GM21360 (cell line): Measurements from ENCODE around the gene PGP.
"Not testable (repeated sequence)": the region's sequence is repeated elsewhere in the genome, so short reads cannot be mapped to it uniquely, and the experiment has no call there.

Source experiments
- ATAC-seq: cut with Tn5 transposase; IDR thresholded peaks from one replicate; pipeline ENCODE4 v1.9.1; 2021; ENCODE audit warnings: mild to moderate bottlenecking, moderate library complexity; ENCODE audit not compliant: unreplicated experiment

PGP gene, protein sequence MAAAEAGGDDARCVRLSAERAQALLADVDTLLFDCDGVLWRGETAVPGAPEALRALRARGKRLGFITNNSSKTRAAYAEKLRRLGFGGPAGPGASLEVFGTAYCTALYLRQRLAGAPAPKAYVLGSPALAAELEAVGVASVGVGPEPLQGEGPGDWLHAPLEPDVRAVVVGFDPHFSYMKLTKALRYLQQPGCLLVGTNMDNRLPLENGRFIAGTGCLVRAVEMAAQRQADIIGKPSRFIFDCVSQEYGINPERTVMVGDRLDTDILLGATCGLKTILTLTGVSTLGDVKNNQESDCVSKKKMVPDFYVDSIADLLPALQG

GRCh38 chr16:2214719-2214968, at the start of gene PGP:
Gene PGP, minus strand, starts transcription at chr16:2214840. Its CDS starts 63 bp downstream, at chr16:2214777.
- ATAC-seq: peak; percentile 75

DNA sequence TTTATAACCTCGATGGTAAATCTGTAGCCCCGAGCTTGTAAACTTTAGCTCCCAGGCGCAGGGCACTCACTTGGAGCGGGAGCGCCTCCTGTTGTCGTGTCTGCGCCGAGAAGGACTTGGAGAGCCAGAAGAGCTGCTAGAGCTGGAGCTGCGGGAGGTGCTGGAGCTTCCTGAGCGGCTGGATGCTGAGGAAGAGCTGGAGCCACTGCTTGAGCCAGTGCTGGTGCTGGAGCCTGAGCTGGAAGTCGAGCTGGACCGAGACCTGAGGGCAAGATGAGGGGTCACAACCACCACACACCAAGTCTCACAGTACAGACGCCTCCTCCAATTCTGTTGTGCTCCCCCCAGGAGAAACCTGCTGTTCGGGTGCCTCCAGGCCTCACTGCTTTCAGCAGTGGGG, 48.4 kb upstream of the PGP start:
- not testable (repeated sequence) for ATAC-seq

DNA sequence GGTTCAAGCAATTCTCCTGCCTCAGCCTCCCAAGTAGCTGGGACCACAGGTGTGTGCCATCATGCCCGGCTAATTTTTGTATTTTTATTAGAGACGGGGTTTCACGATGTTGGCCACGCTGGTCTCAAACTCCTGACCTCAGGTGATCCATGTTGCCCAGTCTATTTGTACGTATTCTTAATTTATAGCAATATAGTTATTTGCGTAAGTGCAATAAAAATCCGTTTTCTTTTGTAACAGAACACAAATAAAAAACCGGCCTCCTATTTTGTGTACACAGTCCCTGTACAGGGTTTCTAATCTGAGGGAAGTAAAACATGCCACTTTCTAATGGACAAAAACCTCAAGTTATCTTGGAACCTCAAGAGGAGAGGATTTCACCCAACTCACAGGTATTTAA, 45.6 kb upstream of the PGP start:
- ATAC-seq: no peak

- not testable (repeated sequence) for ATAC-seq
Observed at GRCh38 chr16:2258530-2258929, 43.9 kb upstream of the PGP start.

- no peak for ATAC-seq
Observed at GRCh38 chr16:2257726-2258125, 43.1 kb upstream of the PGP start.

DNA sequence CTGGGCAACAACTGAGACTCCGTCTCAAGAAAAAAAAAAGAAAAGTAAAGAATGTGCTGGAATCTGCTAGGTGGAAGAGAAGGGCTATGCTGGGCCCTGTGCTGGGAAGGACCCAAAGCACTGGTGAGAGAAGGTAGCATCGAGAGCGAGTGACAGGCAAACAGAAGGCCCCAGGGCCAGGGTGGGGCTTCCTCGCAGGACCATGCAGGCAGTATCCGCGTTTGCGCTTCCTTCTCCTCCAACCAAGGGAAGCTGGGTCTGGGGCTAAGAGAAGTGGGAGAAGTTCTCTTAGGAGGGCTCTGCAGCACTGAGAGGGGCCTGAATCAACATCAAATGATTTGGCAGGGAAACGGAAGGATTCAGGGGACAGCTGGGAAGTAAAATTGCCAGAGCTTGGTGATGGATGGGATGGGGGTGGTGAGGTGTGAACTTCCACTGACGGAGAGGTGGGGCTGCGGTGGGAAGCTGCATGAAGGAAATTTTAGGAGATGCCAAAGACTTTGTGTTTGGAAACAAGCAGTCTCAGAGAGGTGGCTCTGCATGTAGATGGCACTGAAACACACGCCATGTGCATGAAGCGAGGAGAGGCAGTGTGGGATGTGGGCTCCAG, 42.0 kb upstream of the PGP start:
- no peak for ATAC-seq

DNA sequence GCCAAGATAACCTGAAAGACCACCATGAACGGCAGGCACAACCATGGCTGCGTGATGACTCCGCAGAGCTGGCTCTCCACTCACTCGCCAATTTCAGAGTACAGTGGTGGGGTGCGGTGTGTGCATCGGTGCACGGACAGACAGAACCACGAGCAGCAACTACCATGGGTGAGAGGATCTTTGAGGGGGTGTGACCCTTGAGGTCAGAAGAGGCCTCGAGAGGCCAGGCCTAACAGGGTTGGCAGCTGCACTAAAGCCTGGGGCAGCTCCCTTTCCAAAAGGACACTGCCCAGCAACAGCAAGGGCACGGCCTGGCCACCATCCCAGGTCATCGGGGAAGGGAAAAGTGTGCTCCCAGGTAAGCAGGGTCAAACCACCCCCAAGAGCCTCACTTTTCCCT, 38.7 kb upstream of the PGP start:
- no peak for ATAC-seq

DNA sequence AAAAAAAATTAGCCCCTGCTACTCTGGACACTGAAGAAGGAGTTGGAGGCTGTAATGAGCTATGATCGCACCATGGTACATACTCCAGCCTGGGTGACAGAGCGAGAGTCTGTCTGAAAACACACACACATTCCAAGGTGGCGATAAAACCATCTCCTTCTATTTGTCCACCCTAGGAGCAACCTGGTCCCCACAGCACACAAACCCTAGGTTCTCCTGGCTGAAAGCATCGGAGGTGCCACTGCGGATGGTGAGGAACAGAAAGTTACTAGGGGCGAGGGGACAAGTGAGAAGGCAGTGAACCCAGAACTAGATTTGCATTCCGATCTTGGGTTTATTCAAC, 38.1 kb upstream of the PGP start:
- no peak for ATAC-seq

DNA sequence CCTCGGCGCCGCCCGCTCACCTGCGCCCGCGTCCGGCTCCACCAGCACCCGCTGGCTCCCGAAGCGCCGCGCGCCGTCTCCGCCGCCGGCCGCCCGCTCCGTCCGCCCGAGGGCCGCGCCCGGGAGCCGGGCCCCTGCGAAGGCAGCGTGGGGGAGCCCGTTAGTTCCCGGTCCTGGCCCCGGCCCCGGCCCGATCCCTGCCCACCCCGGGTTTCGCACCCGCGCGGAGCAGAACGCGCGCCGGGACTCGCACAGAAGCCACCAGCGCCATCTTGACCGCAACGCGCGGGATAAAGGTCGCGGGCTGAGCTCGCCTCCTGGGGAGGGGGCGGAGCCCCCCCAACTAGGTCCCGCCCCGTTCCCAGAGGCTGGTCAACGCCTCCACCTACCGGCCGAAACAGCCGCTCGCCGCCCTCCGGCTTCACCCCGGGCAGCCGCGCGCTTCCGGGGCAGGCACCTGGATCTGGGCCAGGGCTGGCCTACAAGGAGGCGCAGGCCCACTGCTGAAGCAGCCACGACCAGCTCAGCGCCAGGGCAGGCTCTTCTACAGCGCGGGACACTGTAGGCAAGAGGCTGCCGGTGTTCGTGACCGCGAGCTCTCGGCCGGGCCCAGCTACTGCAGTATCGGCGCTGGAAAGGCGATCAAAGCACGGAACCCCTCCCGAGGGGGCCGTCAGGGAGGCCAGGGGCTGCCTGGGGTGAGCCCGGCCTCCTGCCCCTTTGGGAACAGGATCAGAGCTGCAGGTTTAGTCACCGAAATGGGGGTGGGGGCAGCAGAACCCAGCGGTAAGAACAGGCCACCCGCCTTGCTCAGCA, 36.9 kb upstream of the PGP start, which contains the start of gene ECI1:
Gene ECI1 (minus strand): TSS at position 292 of the 816 bp plus-strand sequence. CDS start 21 bp downstream, at position 271.
- peak; percentile 88 for ATAC-seq

- no peak for ATAC-seq
Observed at GRCh38 chr16:2250652-2251295, 36.1 kb upstream of the PGP start.

DNA sequence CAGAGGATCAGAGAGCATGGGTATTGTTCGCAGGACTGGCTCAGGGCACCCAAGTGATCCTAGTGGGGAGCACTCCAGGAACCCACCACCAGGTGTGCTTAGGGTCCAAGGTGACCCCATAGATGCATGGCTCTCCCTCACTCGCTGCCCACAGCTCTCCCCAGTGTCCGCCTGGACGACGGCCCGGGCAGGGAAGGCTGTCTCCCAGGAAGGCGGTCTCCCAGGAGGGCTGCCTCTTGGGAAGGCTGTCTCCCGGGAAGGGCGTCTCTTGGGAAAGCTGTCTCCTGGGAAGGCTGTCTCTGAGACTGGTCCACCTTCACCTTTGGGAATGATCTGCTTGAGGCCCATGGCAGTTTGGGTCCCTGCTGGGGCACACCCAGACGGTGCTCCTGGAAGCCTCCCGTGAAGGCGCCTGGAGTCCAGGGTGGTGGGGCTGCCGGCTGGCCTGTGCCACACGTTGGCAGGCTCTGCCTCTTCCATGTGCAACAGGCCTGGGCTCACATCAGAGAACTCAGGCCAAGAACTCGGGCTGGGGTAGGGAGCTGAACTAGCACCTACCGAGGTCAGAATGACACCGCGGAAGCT, 31.8 kb upstream of the PGP start:
- no peak for ATAC-seq

- ATAC-seq: no peak
Observed at GRCh38 chr16:2244926-2245795, 30.5 kb upstream of the PGP start.

GRCh38 chr16:2244301-2244700, 29.7 kb upstream of the PGP start:
- no peak for ATAC-seq

DNA sequence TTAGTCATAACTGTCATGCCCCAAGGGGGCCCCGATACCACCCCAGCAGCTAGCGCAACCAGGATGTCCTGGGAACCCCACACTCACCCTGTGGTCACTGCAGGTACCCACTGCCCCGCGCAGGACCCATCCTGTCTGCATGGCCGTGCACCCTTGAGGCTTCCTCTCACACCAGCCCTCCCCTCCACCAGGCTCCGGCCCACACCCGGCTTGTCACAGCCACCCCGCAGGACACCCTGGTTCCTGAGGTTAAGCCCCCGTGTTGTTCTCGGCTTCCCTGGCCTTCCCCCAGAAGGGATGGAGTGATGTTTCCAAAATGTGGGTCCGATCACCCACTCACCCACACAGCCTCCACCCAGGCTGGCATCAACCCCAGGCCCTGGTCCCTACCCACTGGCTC, 29.1 kb upstream of the PGP start:
- ATAC-seq: no peak

GRCh38 chr16:2243031-2243528, 28.4 kb upstream of the PGP start:
- ATAC-seq: no peak

- ATAC-seq: no peak
Observed at GRCh38 chr16:2242598-2242997, 28.0 kb upstream of the PGP start.

DNA sequence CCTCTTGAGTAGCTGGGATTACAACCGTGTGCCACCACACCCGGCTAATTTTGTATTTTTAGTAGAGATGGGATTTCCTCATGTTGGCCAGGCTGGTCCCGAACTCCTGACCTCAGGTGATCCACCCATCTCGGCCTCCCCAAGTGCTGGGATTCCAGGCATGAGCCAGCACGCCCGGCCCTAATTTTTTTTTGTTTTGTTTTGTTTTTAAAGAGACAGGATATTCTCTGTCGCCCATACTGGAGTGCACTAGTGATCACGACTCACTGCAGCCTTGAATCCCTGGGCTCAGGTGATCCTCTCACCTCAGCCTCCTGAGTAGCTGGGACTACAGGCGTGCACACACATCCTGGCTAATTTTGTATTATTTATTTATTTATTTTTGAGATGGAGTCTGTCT, 25.7 kb upstream of the PGP start:
- not testable (repeated sequence) for ATAC-seq

DNA sequence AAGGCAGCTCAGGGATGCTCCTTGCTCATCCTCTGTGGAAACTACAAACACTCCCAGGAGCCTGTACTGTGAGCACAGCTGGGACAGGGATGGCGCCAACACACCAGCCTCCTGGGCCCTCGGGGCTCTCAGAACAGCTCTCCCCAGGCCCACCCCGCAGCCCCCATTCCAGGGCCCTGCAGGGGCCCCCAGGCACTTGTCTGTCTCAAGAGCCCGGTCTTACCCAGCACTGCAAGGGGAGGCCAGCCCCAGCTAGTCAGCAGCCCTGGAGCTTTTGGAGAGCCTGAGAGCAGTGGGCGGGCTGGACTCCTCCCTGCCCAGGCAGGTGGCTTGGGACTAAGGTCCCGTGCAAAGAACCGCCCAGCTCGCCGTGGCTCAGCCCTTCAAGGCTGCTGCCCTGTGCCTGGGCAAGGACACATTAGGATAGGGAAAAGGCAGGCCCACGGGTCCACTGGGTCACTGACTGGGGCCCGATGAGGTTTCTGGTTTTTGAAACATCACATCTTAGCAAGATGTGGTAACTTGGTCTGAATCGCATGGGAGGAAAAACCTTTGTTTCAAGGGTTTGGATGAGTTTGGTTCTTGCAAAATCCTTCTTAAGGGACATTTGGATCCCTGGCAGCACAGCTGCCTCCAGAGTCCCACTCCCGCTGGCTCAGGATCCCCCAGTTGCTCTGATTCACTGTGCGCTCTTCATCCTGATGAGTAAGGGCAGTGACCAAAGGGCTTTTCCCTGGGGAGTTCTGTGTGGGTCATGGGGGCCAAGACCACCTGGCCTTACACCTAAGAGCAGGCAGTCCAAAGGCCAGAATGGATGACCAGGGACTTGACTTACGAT, 24.4 kb upstream of the PGP start:
- no peak for ATAC-seq

- no peak for ATAC-seq
Observed at GRCh38 chr16:2238150-2238837, 23.7 kb upstream of the PGP start.
